Measurements from ENCODE around the gene FOXL2NB. TPM values are rescaled to one million over a fixed set of nuclear protein-coding genes. Genes with fewer than 3 reads are reported as not detected.

FOXL2NB gene
- total RNA-seq, 3 donors from 2014 or later = 0.33 TPM; not detected in 2

- Histone ChIP-seq H3K36me3 (no peaks in the 10 kb centered on the region), H3K4me1 (no peaks in the 10 kb centered on the region), H3K27me3 (no peaks in the 10 kb centered on the region), H3K9me3 (no peaks in the 10 kb centered on the region), H3K4me3 (no peak overlapping the region), H3K27ac (no peak overlapping the region)
- intact Hi-C loops (cut with DNase I; ENCODE audit: low total_unique reads) = no loop called here
- DNase-seq (ENCODE audit: low spot score in 2 of 2) = no peak
- TF ChIP-seq POLR2AphosphoS5 (IDR thresholded peaks at IDR 0.05) = no peak
Measured at GRCh38 chr3:138987181-138987580, 40.2 kb downstream of the FOXL2NB start.

DNA sequence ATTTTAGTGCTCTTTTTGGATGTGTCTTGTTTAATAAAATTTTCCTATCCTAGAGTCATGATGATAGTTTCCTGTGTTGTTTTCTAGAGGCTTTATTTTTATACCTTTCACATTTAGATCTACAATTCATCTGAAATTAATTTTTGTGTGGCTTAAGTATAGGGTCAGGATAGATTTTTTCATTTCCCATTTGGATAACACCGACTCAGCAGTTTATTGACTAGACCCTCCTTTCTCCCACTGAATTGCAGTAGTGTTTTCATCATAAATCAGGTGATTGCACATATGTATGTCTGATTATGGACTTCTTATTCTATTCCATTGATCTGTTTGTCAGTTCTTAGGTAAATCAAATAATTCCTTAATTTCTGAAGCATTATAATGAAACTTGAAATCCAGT lies 48.7 kb downstream of the FOXL2NB start:
- peaks cover 3 to 7% of the 10 kb centered on the region in 2 donors for H3K9me3 ChIP-seq
- TF ChIP-seq POLR2A (IDR thresholded peaks at IDR 0.05) = no peak
- TF ChIP-seq POLR2AphosphoS5 (IDR thresholded peaks at IDR 0.05) = no peak
- TF ChIP-seq, protein P1, sequence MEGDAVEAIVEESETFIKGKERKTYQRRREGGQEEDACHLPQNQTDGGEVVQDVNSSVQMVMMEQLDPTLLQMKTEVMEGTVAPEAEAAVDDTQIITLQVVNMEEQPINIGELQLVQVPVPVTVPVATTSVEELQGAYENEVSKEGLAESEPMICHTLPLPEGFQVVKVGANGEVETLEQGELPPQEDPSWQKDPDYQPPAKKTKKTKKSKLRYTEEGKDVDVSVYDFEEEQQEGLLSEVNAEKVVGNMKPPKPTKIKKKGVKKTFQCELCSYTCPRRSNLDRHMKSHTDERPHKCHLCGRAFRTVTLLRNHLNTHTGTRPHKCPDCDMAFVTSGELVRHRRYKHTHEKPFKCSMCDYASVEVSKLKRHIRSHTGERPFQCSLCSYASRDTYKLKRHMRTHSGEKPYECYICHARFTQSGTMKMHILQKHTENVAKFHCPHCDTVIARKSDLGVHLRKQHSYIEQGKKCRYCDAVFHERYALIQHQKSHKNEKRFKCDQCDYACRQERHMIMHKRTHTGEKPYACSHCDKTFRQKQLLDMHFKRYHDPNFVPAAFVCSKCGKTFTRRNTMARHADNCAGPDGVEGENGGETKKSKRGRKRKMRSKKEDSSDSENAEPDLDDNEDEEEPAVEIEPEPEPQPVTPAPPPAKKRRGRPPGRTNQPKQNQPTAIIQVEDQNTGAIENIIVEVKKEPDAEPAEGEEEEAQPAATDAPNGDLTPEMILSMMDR (IDR thresholded peaks at IDR 0.05) = no peak
- intact Hi-C loops (cut with DNase I; ENCODE audit: low total_unique reads) = no loop called here
- H3K27ac ChIP-seq = no peak overlapping the region
- H3K36me3 ChIP-seq = no peaks in the 10 kb centered on the region
- H3K4me1 ChIP-seq = no peaks in the 10 kb centered on the region
- H3K27me3 ChIP-seq = peaks cover 0 to 4% of the 10 kb centered on the region in 2 donors
- DNase-seq (ENCODE audit: low spot score in 2 of 2) = no peak
- no peak overlapping the region for H3K4me3 ChIP-seq

Other genes starting within 250 kb of the FOXL2NB start
- 10 to 100 TPM; 30.5 to 46.2 (median 31.7) TPM for gene PIK3CB, start 112.3 kb upstream of the FOXL2NB start, total RNA-seq
- under 1 TPM in 1 of 3 donors, not detected in 2; 0.33 TPM for gene FOXL2, start 80 bp upstream of the FOXL2NB start, total RNA-seq
- gene PRR23A, start 59.1 kb downstream of the FOXL2NB start, total RNA-seq = not detected
- gene PRR23B, start 73.7 kb downstream of the FOXL2NB start, total RNA-seq = not detected
- gene PRR23C, start 97.7 kb downstream of the FOXL2NB start, total RNA-seq = not detected